H9 (cell line): ENCODE results near the gene CLMN. TPM values are rescaled to one million over a fixed set of nuclear protein-coding genes. Genes with fewer than 3 reads are reported as not detected.

Experiments
- DNase-seq: peaks from one replicate; pipeline ENCODE4 v3.0.0-alpha.2; 2017
- H2AFZ ChIP-seq: one replicate; pipeline ENCODE4 v1.6.1; 2013; ENCODE audit warnings: mild to moderate bottlenecking, low read length, control low read depth, moderate library complexity
- H2AK5ac ChIP-seq: 2 replicates; pipeline ENCODE4 v1.6.1; 2013; ENCODE audit warnings: low read length, control low read depth, mixed read lengths; ENCODE audit not compliant: insufficient read length
- H2BK120ac ChIP-seq: one replicate; pipeline ENCODE4 v1.6.1; 2013; ENCODE audit warnings: low read depth, mild to moderate bottlenecking, low read length, control low read depth, inconsistent platforms; ENCODE audit not compliant: poor library complexity, severe bottlenecking
- H2BK12ac ChIP-seq: 2 replicates; pipeline ENCODE4 v1.6.1; 2013; ENCODE audit warnings: low read length, control low read depth, mixed read lengths, low read depth; ENCODE audit not compliant: insufficient read length
- H2BK15ac ChIP-seq: 2 replicates; pipeline ENCODE4 v1.6.1; 2013; ENCODE audit warnings: low read depth, low read length, control low read depth
- H2BK20ac ChIP-seq: one replicate; pipeline ENCODE4 v1.6.1; 2013; ENCODE audit warnings: low read depth, mild to moderate bottlenecking, low read length, control low read depth, inconsistent platforms; ENCODE audit not compliant: poor library complexity, severe bottlenecking
- H2BK5ac ChIP-seq: 2 replicates; pipeline ENCODE4 v1.6.1; 2013; ENCODE audit warnings: low read length, control low read depth, mixed read lengths; ENCODE audit not compliant: insufficient read length
- H3K14ac ChIP-seq: 2 replicates; pipeline ENCODE4 v1.6.1; 2013; ENCODE audit warnings: low read length, control low read depth; ENCODE audit not compliant: insufficient read depth
- H3K18ac ChIP-seq: 2 replicates; pipeline ENCODE4 v1.6.1; 2013; ENCODE audit warnings: low read depth, mild to moderate bottlenecking, mixed read lengths, low read length, control low read depth; ENCODE audit not compliant: insufficient read length
- H3K23ac ChIP-seq: 2 replicates; pipeline ENCODE4 v1.6.1; 2013; ENCODE audit warnings: low read length, control low read depth, mixed read lengths, low read depth; ENCODE audit not compliant: insufficient read length
- H3K23me2 ChIP-seq: 2 replicates; pipeline ENCODE4 v1.6.1; 2013; ENCODE audit warnings: low read depth, mild to moderate bottlenecking, mixed read lengths, low read length, control low read depth; ENCODE audit not compliant: insufficient read length, poor library complexity, severe bottlenecking
- H3K27ac ChIP-seq: 2 replicates; pipeline ENCODE4 v1.5.1; 2013; ENCODE audit warnings: low read length, control low read depth, mixed read lengths, low read depth; ENCODE audit not compliant: insufficient read length
- H3K27me3 ChIP-seq: 2 replicates; pipeline ENCODE4 v1.6.1; 2013; ENCODE audit warnings: low read length, control low read depth, inconsistent platforms; ENCODE audit not compliant: insufficient read depth
- H3K4ac ChIP-seq: 2 replicates; pipeline ENCODE4 v1.6.1; 2013; ENCODE audit warnings: low read depth, mild to moderate bottlenecking, control low read depth, inconsistent platforms, low read length, moderate library complexity
- H3K4me1 ChIP-seq: 2 replicates; pipeline ENCODE4 v1.6.1; 2013; ENCODE audit warnings: low read length, control low read depth, inconsistent platforms; ENCODE audit not compliant: insufficient read depth
- H3K4me2 ChIP-seq: 2 replicates; pipeline ENCODE4 v1.6.1; 2013; ENCODE audit warnings: low read length, control low read depth, mixed read lengths; ENCODE audit not compliant: insufficient read length, insufficient read depth
- H3K56ac ChIP-seq: 2 replicates; pipeline ENCODE4 v1.6.1; 2013; ENCODE audit warnings: low read depth, mild to moderate bottlenecking, mixed read lengths, low read length, control low read depth; ENCODE audit not compliant: insufficient read length
- H3K79me1 ChIP-seq: 2 replicates; pipeline ENCODE4 v1.6.1; 2013; ENCODE audit warnings: low read depth, mild to moderate bottlenecking, moderate library complexity, low read length, control low read depth, inconsistent platforms; ENCODE audit not compliant: insufficient read depth, poor library complexity, severe bottlenecking
- H3K79me2 ChIP-seq: 2 replicates; pipeline ENCODE4 v1.6.1; 2013; ENCODE audit warnings: low read length, control low read depth, inconsistent platforms; ENCODE audit not compliant: insufficient read depth
- H3K9ac ChIP-seq: 2 replicates; pipeline ENCODE4 v1.6.1; 2013; ENCODE audit warnings: low read length, control low read depth, mixed read lengths; ENCODE audit not compliant: insufficient read length; ENCODE audit errors: extremely low read depth
- H3K9me3 ChIP-seq: one replicate; pipeline ENCODE4 v1.6.1; 2013; ENCODE audit warnings: low read depth, low read length, inconsistent platforms; ENCODE audit not compliant: control insufficient read depth
- H3T11ph ChIP-seq: one replicate; pipeline ENCODE4 v1.6.1; 2013; ENCODE audit warnings: mild to moderate bottlenecking, low read length, control low read depth, inconsistent platforms
- H4K20me1 ChIP-seq: one replicate; pipeline ENCODE4 v1.6.1; 2013; ENCODE audit not compliant: control insufficient read depth, insufficient read length, insufficient read depth
- H4K5ac ChIP-seq: 2 replicates; pipeline ENCODE4 v1.6.1; 2013; ENCODE audit warnings: low read depth, mild to moderate bottlenecking, mixed read lengths, low read length, control low read depth; ENCODE audit not compliant: insufficient read length
- H4K8ac ChIP-seq: replicated peaks from 2 replicates; pipeline ENCODE4 v1.6.1; 2013; ENCODE audit warnings: low read length, control low read depth, mixed read lengths, low read depth; ENCODE audit not compliant: insufficient read length
- H4K91ac ChIP-seq: 2 replicates; pipeline ENCODE4 v1.6.1; 2013; ENCODE audit warnings: low read depth, mild to moderate bottlenecking, moderate library complexity, mixed read lengths, low read length, control low read depth; ENCODE audit not compliant: insufficient read length
- H3K27ac Mint-ChIP-seq, 3 experiments: 2 replicates in 2 of 3; 3 replicates in 1 of 3; pipeline ENCODE4 v1.8.0; 2020 to 2021; ENCODE audit warnings: mixed read lengths in 3 of 3, mild to moderate bottlenecking in 1 of 3, moderate library complexity in 1 of 3
- H3K27me3 Mint-ChIP-seq: 2 replicates; pipeline ENCODE4 v1.8.0; 2021; ENCODE audit warnings: low read depth, mild to moderate bottlenecking, moderate library complexity, mixed read lengths
- H3K36me3 Mint-ChIP-seq, 3 experiments: 2 replicates in 2 of 3; 3 replicates in 1 of 3; pipeline ENCODE4 v1.8.0; 2020 to 2021; ENCODE audit warnings: low read depth in 3 of 3, mixed read lengths in 3 of 3; ENCODE audit not compliant: insufficient read depth in 1 of 3
- H3K4me1 Mint-ChIP-seq, 2 experiments: 2 replicates each; pipeline ENCODE4 v1.8.0; 2020; ENCODE audit warnings: mixed read lengths in 2 of 2
- H3K4me3 Mint-ChIP-seq, 2 experiments: 2 replicates in 1 of 2; 3 replicates in 1 of 2; pipeline ENCODE4 v1.8.0; 2020 to 2021; ENCODE audit warnings: mild to moderate bottlenecking in 2 of 2, mixed read lengths in 2 of 2, moderate library complexity in 1 of 2
- H3K9me3 Mint-ChIP-seq, 2 experiments: 2 replicates in 1 of 2; 3 replicates in 1 of 2; pipeline ENCODE4 v1.8.0; 2020; ENCODE audit warnings: mild to moderate bottlenecking in 2 of 2, mixed read lengths in 2 of 2, moderate library complexity in 1 of 2
- CTCF ChIP-seq: fragments of 200-600 bp; sonication (generic); conservative IDR thresholded peaks from 3 replicates; pipeline ENCODE4 v1.8.0; 2021; ENCODE audit warnings: antibody characterized with exemption, mild to moderate bottlenecking
- WGBS: extraction: QIAGEN DNeasy Blood & Tissue Kit; methylation state at CpG from one replicate; pipeline ENCODE4 v1.1.7; 2013; ENCODE audit warnings: missing lambda C conversion rate, low lambda C conversion rate, mixed read lengths; ENCODE audit not compliant: insufficient read length; ENCODE audit errors: extremely low coverage; 5-methylcytosine and 5-hydroxymethylcytosine counted together
- total RNA-seq: library from RNA; stranded (reverse); gene quantifications from 2 replicates; pipeline ENCODE4 v1.2.1, GENCODE V29; 2021

CLMN gene
- total RNA-seq, 1 experiment from 2014 or later: 7.6 TPM

- Histone ChIP-seq H3K9ac (no peak overlapping the region), H3K14ac (no peak overlapping the region), H3K18ac (no peak overlapping the region), H3K4ac (no peak overlapping the region), H2BK12ac (no peak overlapping the region), H3K79me1 (no peaks in the 10 kb centered on the region), H3K23ac (no peak overlapping the region), H3K9me3 (no peaks in the 10 kb centered on the region), H2BK20ac (no peak overlapping the region), H2AK5ac (no peak overlapping the region), H3K56ac (no peak overlapping the region), H4K20me1 (no peaks in the 10 kb centered on the region), H2AFZ (no peak overlapping the region), H3K27ac (no peak overlapping the region), H4K5ac (no peak overlapping the region), H3K4me1 (no peaks in the 10 kb centered on the region), H3T11ph (no peak overlapping the region), H3K27me3 (no peaks in the 10 kb centered on the region), H2BK5ac (no peak overlapping the region), H4K91ac (no peak overlapping the region), H2BK15ac (no peak overlapping the region), H3K79me2 (no peaks in the 10 kb centered on the region), H3K23me2 (no peaks in the 10 kb centered on the region), H2BK120ac (no peak overlapping the region), H3K4me2 (no peak overlapping the region), H4K8ac (no peak overlapping the region)
- TF ChIP-seq CTCF: no peak
- Mint-ChIP-seq H3K4me1 (peaks cover 5 to 12% of the 10 kb centered on the region in 2 experiments), H3K27ac (no peak overlapping the region), H3K4me3 (no peak overlapping the region), H3K9me3 (peaks cover 8 to 13% of the 10 kb centered on the region in 2 experiments), H3K36me3 (peaks cover 0 to 6% (median 6%) of the 10 kb centered on the region in 3 experiments; a peak in 5 of 7 replicates), H3K27me3 (peaks cover 1% of the 10 kb centered on the region)
- WGBS: no CpG with 5 or more reads among the region's 1 CpG
- no peak for DNase-seq
Measured at GRCh38 chr14:95353007-95353406, 33.3 kb upstream of the CLMN start.
